LNCaP clone FGC (cell line): ENCODE measurements around the gene MEGF11.

Experiments
- DNase-seq: peaks from one replicate; pipeline ENCODE4 v3.0.0-alpha.2; 2011; ENCODE audit warnings: low read depth
- H3K4me3 ChIP-seq: 2 replicates; pipeline ENCODE4 v1.5.1; 2011; ENCODE audit warnings: mild to moderate bottlenecking, low read depth, low read length, control low read depth
- CTCF ChIP-seq: IDR thresholded peaks from 2 replicates; pipeline ENCODE4 v1.5.1; 2012; ENCODE audit warnings: mild to moderate bottlenecking; ENCODE audit not compliant: control insufficient read depth, insufficient read depth; ENCODE audit errors: extremely low read depth

The MEGF11 gene

GRCh38 chr15:65948383-65948782, 305.2 kb downstream of the MEGF11 start:
- H3K4me3 ChIP-seq: no peak overlapping the region
- no peak for TF ChIP-seq CTCF
- no peak for DNase-seq

GRCh38 chr15:65947041-65947440, 306.5 kb downstream of the MEGF11 start:
- TF ChIP-seq CTCF: no peak
- H3K4me3 ChIP-seq: no peak overlapping the region
- DNase-seq: no peak

GRCh38 chr15:65945616-65946015, 307.9 kb downstream of the MEGF11 start:
- no peak overlapping the region for H3K4me3 ChIP-seq
- no peak for DNase-seq
- TF ChIP-seq CTCF: no peak

GRCh38 chr15:65944404-65944803, 309.1 kb downstream of the MEGF11 start:
- TF ChIP-seq CTCF: no peak
- DNase-seq: no peak
- no peak overlapping the region for H3K4me3 ChIP-seq

GRCh38 chr15:65942436-65942835, 311.1 kb downstream of the MEGF11 start:
- no peak for TF ChIP-seq CTCF
- H3K4me3 ChIP-seq: no peak overlapping the region
- no peak for DNase-seq

GRCh38 chr15:65940618-65940909, 313.0 kb downstream of the MEGF11 start:
- no peak for TF ChIP-seq CTCF
- no peak for DNase-seq
- no peak overlapping the region for H3K4me3 ChIP-seq

GRCh38 chr15:65939901-65940617, 313.5 kb downstream of the MEGF11 start:
- H3K4me3 ChIP-seq: no peak overlapping the region
- no peak for TF ChIP-seq CTCF
- no peak for DNase-seq
